HepG2 (cell line): ENCODE data around the gene COQ8B. TPM values are rescaled to one million over a fixed set of nuclear protein-coding genes. Genes with fewer than 3 reads are reported as not detected.

ENCODE experiments used
- ATAC-seq: fragments of 200-7000 bp; cut with Tn5 transposase; 3 replicates; pipeline ENCODE4 v1.9.1; 2020; ENCODE audit warnings: mild to moderate bottlenecking, moderate library complexity
- BruUV-seq: library from RNA; stranded (reverse); fragments of 400-500 nt; replicated peaks from 2 replicates; lab custom pipeline; 2021; lab: Mats Ljungman, UMichigan
- CTCF ChIA-PET: fragments of 300-600 bp; formaldehyde crosslinking; extraction: SDS; loops from one replicate; lab custom pipeline; 2021; ENCODE audit warnings: low total read pairs, inconsistent platforms, low intra/inter-chr PET ratio; lab: Yijun Ruan, JAX
- POLR2A ChIA-PET: fragments of 350-600 bp; sonication (Branson Sonifier 250); formaldehyde crosslinking; loops from one replicate; lab custom pipeline; 2020; ENCODE audit warnings: antibody characterized with exemption, inconsistent platforms; lab: Yijun Ruan, JAX
- DNase-seq: peaks from one replicate; pipeline ENCODE4 v3.0.0-alpha.2; 2015; ENCODE audit warnings: low spot score
- FAIRE-seq: peaks from 3 replicates; lab custom pipeline; 2011; peaks lifted over from hg19 to GRCh38; lab: Jason Lieb, UNC
- H2AFZ ChIP-seq: one replicate; pipeline ENCODE4 v1.6.1; 2011; ENCODE audit warnings: low read length, inconsistent platforms
- H3K27ac ChIP-seq: fragments of 300-600 bp; 3 replicates; pipeline ENCODE4 v1.8.0; 2011; ENCODE audit warnings: mixed run types, mild to moderate bottlenecking, mixed read lengths, low read length, inconsistent platforms; ENCODE audit not compliant: insufficient read depth; ENCODE audit errors: extremely low read length
- H3K27me3 ChIP-seq, 2 experiments: fragments of 200-600 bp in 1 of 2; 2 replicates in 1 of 2; 3 replicates in 1 of 2; pipeline versions ENCODE4 v1.6.0 to v1.8.0; 2011; ENCODE audit warnings: low read length in 2 of 2, mild to moderate bottlenecking in 2 of 2, moderate library complexity in 2 of 2, inconsistent platforms in 1 of 2; ENCODE audit not compliant: insufficient read depth in 2 of 2, control insufficient read depth in 1 of 2
- H3K36me3 ChIP-seq, 2 experiments: fragments of 200-600 bp in 1 of 2; replicated peaks in 1 of 2; 2 replicates in 1 of 2; 3 replicates in 1 of 2; pipeline versions ENCODE4 v1.5.1 to v1.8.0; 2011; ENCODE audit warnings: low read length in 2 of 2, inconsistent platforms in 1 of 2; ENCODE audit not compliant: insufficient read depth in 2 of 2, control insufficient read depth in 1 of 2
- H3K4me1 ChIP-seq: 2 replicates; pipeline ENCODE4 v1.5.1; 2012; ENCODE audit warnings: low read length, inconsistent platforms; ENCODE audit not compliant: insufficient read depth
- H3K4me2 ChIP-seq: 2 replicates; pipeline ENCODE4 v1.6.0; 2011; ENCODE audit warnings: low read depth, low read length, inconsistent platforms
- H3K4me3 ChIP-seq, 3 experiments: fragments of 200-600 bp in 1 of 3; sonication (generic), shearing (Covaris generic) in 1 of 3; replicated peaks in 1 of 3; 2 replicates each; pipeline ENCODE4 v1.5.1; 2011 to 2016; ENCODE audit warnings: low read length in 3 of 3, inconsistent platforms in 2 of 3, low read depth in 2 of 3, mild to moderate bottlenecking in 2 of 3, control low read depth in 1 of 3, mixed read lengths in 1 of 3; ENCODE audit not compliant: insufficient read depth in 1 of 3
- H3K79me2 ChIP-seq: one replicate; pipeline ENCODE4 v1.6.1; 2011; ENCODE audit warnings: low read length, inconsistent platforms; ENCODE audit not compliant: insufficient read depth
- H3K9ac ChIP-seq: 2 replicates; pipeline ENCODE4 v1.6.0; 2011; ENCODE audit warnings: mild to moderate bottlenecking, low read depth, low read length, inconsistent platforms; ENCODE audit not compliant: insufficient read depth
- H3K9me3 ChIP-seq: 2 replicates; pipeline ENCODE4 v1.5.1; 2012; ENCODE audit warnings: mild to moderate bottlenecking, low read length
- H4K20me1 ChIP-seq: 2 replicates; pipeline ENCODE4 v1.6.0; 2011; ENCODE audit warnings: inconsistent platforms, mild to moderate bottlenecking, low read length, moderate library complexity; ENCODE audit not compliant: insufficient read depth
- GPN1 ChIP-seq: sonication (generic); formaldehyde crosslinking; IDR thresholded peaks from 2 replicates; pipeline ENCODE4 v1.5.1; 2020; ENCODE audit warnings: missing genetic modification reagents, borderline replicate concordance
- MBD4 ChIP-seq: IDR thresholded peaks from 2 replicates; pipeline ENCODE4 v1.6.1; 2012; ENCODE audit warnings: low read length, inconsistent platforms, borderline replicate concordance
- SMAD9 ChIP-seq: sonication (generic); formaldehyde crosslinking; IDR thresholded peaks from 2 replicates; pipeline ENCODE4 v1.5.1; 2020; ENCODE audit warnings: mild to moderate bottlenecking, missing genetic modification reagents
- TSC22D2 ChIP-seq: sonication (generic); formaldehyde crosslinking; IDR thresholded peaks from 2 replicates; pipeline ENCODE4 v1.5.1; 2020; ENCODE audit warnings: missing genetic modification reagents, mild to moderate bottlenecking, borderline replicate concordance
- ZNF260 ChIP-seq: sonication (generic); formaldehyde crosslinking; IDR thresholded peaks from 2 replicates; pipeline ENCODE4 v1.4.0; 2020; ENCODE audit warnings: missing genetic modification reagents, low read depth, mild to moderate bottlenecking, borderline replicate concordance
- ZNF720 ChIP-seq: sonication (generic); formaldehyde crosslinking; IDR thresholded peaks from 2 replicates; pipeline ENCODE4 v1.4.0; 2020; ENCODE audit warnings: missing genetic modification reagents
- WGBS: methylation state at CpG from one replicate; pipeline ENCODE4 v1.1.6; 2017; ENCODE audit warnings: low lambda C conversion rate; 5-methylcytosine and 5-hydroxymethylcytosine counted together
- in situ Hi-C: cut with HindIII; loops from 2 replicates; pipeline ENCODE4 v1.10.0; 2017; ENCODE audit warnings: low pct_unique_long_range_greater_than_20kb; ENCODE audit not compliant: extremely low pct_ligation_motif_present
- intact Hi-C: fragments of 100-400 bp; cut with micrococcal nuclease; formaldehyde crosslinking; loops from one replicate; pipeline ENCODE4 v1.10.0; 2022; ENCODE audit not compliant: unreplicated experiment
- polyA plus RNA-seq, 8 experiments: library from polyadenylated mRNA; depleted of rRNA in 3 of 8; stranded (reverse) in 7 of 8; unstranded in 1 of 8; fragments of >200 nt; fragmentation: Illumina TruSeq in 4 of 8; extraction: Trizol in 4 of 8; gene quantifications; 2 replicates each; pipeline versions ENCODE4 v1.2.1 to v1.2.3, GENCODE V29; 2011 to 2016; ENCODE audit warnings: low read depth in 4 of 8, missing spikeins in 1 of 8, mixed read lengths in 1 of 8; ENCODE audit not compliant: insufficient read depth in 1 of 8
- total RNA-seq, 5 experiments: library from RNA; depleted of rRNA; stranded (reverse); fragments of >200 nt; fragmentation: Illumina TruSeq; extraction: Trizol; gene quantifications; 2 replicates each; pipeline ENCODE4 v1.2.3, GENCODE V29; 2016; ENCODE audit warnings: low read depth in 1 of 5

Gene COQ8B
- total and polyA plus RNA-seq, 2 of the 13 experiments (the other 11 are each of a cell fraction or from before 2014, with no cell fraction given), result 12.3 to 17.2 TPM

DNA sequence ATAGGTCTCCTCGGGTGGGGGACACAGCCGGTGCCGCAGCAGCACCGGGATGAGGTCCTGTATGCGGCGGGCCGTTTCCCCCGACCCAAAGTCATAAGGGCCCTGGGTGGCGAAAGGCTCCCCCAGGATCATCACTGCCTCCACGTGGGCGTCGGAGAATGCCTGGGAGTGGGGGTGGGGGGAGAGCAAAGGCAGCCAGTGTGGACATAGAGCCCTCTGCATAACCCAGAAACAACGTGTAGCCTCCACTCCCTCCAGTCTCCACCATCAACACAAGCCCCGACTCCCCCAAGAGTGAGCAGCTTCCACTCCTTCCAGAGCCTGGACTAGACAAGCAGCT is 24.5 kb downstream of the COQ8B start (continued):
- TF ChIP-seq TSC22D2 (CRISPR knock-in tag), result no peak
- no peak for TF ChIP-seq ZNF260 (CRISPR knock-in tag)

DNA sequence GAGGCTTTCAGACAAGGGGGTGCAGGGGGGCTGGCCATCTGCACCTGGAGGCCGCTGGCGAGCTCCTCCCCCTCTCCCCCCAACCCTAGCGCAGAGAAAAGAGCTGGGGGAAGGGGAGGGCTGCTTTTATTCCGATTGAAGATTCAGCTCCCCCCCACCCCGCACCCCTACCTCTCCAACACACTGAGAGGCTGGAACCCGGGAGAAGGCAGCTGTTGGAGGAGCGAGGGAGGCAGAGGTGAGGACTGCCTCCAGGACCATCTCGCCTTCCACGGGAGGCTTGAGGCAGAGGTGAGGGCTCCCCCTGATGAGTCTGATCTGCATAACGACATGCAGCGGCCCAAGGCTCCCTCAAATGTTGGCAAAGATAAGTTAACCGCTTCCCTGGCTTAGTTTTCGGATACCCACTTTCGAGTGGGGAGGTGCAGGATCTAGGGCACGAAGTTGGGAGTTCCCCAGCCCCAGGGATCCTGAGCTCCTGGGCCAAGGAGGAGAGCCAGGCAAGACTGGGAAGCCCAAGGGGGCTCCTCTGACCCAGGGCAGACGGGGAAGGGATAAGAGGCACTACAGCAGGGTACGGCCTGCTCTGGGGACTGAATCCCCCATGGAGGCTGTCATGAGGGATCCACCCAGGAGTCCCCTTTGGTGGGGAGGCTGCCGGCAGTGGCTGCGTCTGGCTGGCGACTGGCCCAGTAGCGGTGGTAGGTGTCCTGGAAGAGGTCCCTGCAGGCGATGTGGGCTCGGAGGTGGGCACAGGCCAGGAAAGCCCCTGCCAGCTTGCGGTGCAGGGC is 25.1 kb downstream of the COQ8B start:
- Histone ChIP-seq H3K4me3 (no peak overlapping the region), H4K20me1 (no peaks in the 10 kb centered on the region), H3K4me2 (no peak overlapping the region), H3K36me3 (peaks cover 3 to 5% of the 10 kb centered on the region in 2 experiments; a peak in 3 of 5 replicates), H3K79me2 (no peaks in the 10 kb centered on the region), H3K9ac (no peak overlapping the region), H3K27ac (no peak overlapping the region), H3K27me3 (no peaks in the 10 kb centered on the region; a peak in 1 of 5 replicates), H3K4me1 (no peaks in the 10 kb centered on the region), H3K9me3 (no peaks in the 10 kb centered on the region), H2AFZ (no peak overlapping the region)
- no peak for ATAC-seq
- in situ Hi-C loops (no loop called here), intact Hi-C loops (no loop called here)
- BruUV-seq, result no TSS peak
- WGBS, result 99% methylated on average over 13 of the region's 24 CpGs
- TF ChIP-seq SMAD9 (CRISPR knock-in tag) (no peak), ZNF720 (no peak), MBD4 (no peak), GPN1 (no peak)
- ChIA-PET POLR2A (no interaction called here), CTCF (no interaction called here)
- DNase-seq, result no peak
- FAIRE-seq, result no peak
